Measurements from ENCODE around the gene RAB9B. TPM values are rescaled to one million over a fixed set of nuclear protein-coding genes. Genes with fewer than 3 reads are reported as not detected.
A peak's percentile ranks its signal among the peaks of the same experiment; 100 is the strongest.

The RAB9B gene
- polyA plus RNA-seq, 1 of the 3 experiments (the other 2 are of a cell fraction), result 0.64 TPM

DNA sequence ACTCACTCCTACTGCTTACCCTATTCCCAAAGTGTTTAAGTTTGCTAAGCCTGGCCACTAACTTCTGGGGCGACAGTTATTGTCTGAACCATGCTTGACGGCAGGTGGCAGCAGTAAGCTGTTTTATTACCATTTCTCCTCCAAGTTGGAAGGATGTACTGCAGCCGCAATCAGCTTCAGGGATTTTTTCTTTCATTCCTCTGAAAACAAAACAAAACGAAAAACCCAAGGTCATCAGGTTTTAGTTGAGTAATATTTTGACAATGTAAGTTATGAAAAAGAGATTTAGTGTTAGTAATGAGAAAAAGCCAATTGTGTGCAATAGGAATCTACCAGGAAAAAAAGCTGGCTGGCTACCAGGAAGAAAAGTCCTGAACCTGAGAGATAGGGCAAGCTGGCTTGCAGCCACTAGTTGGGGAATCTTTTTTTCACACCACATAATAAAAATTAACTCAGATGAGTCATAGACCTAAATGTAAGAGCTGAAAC is 13.2 kb upstream of the RAB9B start:
- no peaks in the 10 kb centered on the region for H3K36me3 ChIP-seq (replicated peaks in 1 of 2; ENCODE audit: control insufficient read depth in 1 of 2, insufficient read depth in 2 of 2, low read length in 1 of 2)
- no peaks in the 10 kb centered on the region for H3K79me2 ChIP-seq (ENCODE audit: insufficient read depth)
- peak overlapping the region in 1 of 2 experiments; percentile 37; a peak in 1 of 4 replicates for H3K27ac ChIP-seq (ENCODE audit: low read depth in 2 of 2, low read length in 1 of 2)
- ChIA-PET POLR2A (interaction anchor here (0.9 kb wide), 1 partner anchor 13 kb away, joined by 3 read pairs; the partner anchor contains the start of gene RAB9B), CTCF (interaction anchor here (0.7 to 2.2 kb wide), 28 partner anchors 9 to 517 kb away, joined by 3 to 22 read pairs (median 4); partner anchors contain the start of gene RAB9B)
- no peaks in the 10 kb centered on the region; a peak in 1 of 4 replicates for H3K4me1 ChIP-seq (ENCODE audit: control insufficient read depth in 1 of 2, insufficient read depth in 2 of 2, low read depth in 1 of 2, low read length in 1 of 2)
- no peaks in the 10 kb centered on the region for H3K9me2 ChIP-seq
- H4K20me1 ChIP-seq (ENCODE audit: insufficient read depth), result no peaks in the 10 kb centered on the region
- H3F3A ChIP-seq (replicated peaks; ENCODE audit: insufficient read depth), result peaks cover 10% of the 10 kb centered on the region
- no peaks in the 10 kb centered on the region for H3K27me3 ChIP-seq (ENCODE audit: insufficient read depth)
- no peaks in the 10 kb centered on the region for H3K9me3 ChIP-seq
- 5% methylated on average over 4 of the region's 4 CpGs for WGBS (ENCODE audit: low lambda C conversion rate)
- H2AFZ ChIP-seq (ENCODE audit: low read depth), result no peak overlapping the region
- no peak overlapping the region for H3K9ac ChIP-seq
- DNase-seq, result peak; percentile 49
- H3K4me2 ChIP-seq, result no peak overlapping the region
- H3K4me3 ChIP-seq (ENCODE audit: low read depth in 2 of 2, low read length in 1 of 2), result peak overlapping the region in 1 of 2 experiments; percentile 21; a peak in 1 of 4 replicates
- no peak for TF ChIP-seq FOSL2 (IDR thresholded peaks at IDR 0.05; ENCODE audit: borderline replicate concordance, low read depth)
- TF ChIP-seq, protein P1, sequence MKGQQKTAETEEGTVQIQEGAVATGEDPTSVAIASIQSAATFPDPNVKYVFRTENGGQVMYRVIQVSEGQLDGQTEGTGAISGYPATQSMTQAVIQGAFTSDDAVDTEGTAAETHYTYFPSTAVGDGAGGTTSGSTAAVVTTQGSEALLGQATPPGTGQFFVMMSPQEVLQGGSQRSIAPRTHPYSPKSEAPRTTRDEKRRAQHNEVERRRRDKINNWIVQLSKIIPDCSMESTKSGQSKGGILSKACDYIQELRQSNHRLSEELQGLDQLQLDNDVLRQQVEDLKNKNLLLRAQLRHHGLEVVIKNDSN (IDR thresholded peaks at IDR 0.05; ENCODE audit: borderline replicate concordance, low read depth), result no peak
- peak; percentile 27; the same call in 1 of the 2 replicates for TF ChIP-seq RXRA (IDR thresholded peaks at IDR 0.05; ENCODE audit: borderline replicate concordance, low read depth)
- no peak for TF ChIP-seq CHD2 (IDR thresholded peaks at IDR 0.05; ENCODE audit: low read length, partially characterized antibody)
- no peak for TF ChIP-seq NRF1 (IDR thresholded peaks at IDR 0.05; ENCODE audit: low read depth, low read length)
- TF ChIP-seq, protein P2, sequence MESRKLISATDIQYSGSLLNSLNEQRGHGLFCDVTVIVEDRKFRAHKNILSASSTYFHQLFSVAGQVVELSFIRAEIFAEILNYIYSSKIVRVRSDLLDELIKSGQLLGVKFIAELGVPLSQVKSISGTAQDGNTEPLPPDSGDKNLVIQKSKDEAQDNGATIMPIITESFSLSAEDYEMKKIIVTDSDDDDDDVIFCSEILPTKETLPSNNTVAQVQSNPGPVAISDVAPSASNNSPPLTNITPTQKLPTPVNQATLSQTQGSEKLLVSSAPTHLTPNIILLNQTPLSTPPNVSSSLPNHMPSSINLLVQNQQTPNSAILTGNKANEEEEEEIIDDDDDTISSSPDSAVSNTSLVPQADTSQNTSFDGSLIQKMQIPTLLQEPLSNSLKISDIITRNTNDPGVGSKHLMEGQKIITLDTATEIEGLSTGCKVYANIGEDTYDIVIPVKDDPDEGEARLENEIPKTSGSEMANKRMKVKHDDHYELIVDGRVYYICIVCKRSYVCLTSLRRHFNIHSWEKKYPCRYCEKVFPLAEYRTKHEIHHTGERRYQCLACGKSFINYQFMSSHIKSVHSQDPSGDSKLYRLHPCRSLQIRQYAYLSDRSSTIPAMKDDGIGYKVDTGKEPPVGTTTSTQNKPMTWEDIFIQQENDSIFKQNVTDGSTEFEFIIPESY (IDR thresholded peaks at IDR 0.05; ENCODE audit: borderline replicate concordance, low read depth), result no peak
- peak; percentile 16; the same call in 1 of the 2 replicates for TF ChIP-seq TCF12 (IDR thresholded peaks at IDR 0.05)
- TF ChIP-seq, protein P3, sequence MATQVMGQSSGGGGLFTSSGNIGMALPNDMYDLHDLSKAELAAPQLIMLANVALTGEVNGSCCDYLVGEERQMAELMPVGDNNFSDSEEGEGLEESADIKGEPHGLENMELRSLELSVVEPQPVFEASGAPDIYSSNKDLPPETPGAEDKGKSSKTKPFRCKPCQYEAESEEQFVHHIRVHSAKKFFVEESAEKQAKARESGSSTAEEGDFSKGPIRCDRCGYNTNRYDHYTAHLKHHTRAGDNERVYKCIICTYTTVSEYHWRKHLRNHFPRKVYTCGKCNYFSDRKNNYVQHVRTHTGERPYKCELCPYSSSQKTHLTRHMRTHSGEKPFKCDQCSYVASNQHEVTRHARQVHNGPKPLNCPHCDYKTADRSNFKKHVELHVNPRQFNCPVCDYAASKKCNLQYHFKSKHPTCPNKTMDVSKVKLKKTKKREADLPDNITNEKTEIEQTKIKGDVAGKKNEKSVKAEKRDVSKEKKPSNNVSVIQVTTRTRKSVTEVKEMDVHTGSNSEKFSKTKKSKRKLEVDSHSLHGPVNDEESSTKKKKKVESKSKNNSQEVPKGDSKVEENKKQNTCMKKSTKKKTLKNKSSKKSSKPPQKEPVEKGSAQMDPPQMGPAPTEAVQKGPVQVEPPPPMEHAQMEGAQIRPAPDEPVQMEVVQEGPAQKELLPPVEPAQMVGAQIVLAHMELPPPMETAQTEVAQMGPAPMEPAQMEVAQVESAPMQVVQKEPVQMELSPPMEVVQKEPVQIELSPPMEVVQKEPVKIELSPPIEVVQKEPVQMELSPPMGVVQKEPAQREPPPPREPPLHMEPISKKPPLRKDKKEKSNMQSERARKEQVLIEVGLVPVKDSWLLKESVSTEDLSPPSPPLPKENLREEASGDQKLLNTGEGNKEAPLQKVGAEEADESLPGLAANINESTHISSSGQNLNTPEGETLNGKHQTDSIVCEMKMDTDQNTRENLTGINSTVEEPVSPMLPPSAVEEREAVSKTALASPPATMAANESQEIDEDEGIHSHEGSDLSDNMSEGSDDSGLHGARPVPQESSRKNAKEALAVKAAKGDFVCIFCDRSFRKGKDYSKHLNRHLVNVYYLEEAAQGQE (IDR thresholded peaks at IDR 0.05; ENCODE audit: low read depth, low read length), result no peak
- TF ChIP-seq RAD21 (IDR thresholded peaks at IDR 0.05; ENCODE audit: low read length), result peak; percentile 72
- no peak for TF ChIP-seq MXI1 (IDR thresholded peaks at IDR 0.05; ENCODE audit: low read depth, low read length)
- TF ChIP-seq, protein P4, sequence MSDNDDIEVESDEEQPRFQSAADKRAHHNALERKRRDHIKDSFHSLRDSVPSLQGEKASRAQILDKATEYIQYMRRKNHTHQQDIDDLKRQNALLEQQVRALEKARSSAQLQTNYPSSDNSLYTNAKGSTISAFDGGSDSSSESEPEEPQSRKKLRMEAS (IDR thresholded peaks at IDR 0.05; ENCODE audit: low read depth), result 0 out of 2 replicates have a peak, but pooled peaks have one; percentile 16
- TF ChIP-seq, protein P5, sequence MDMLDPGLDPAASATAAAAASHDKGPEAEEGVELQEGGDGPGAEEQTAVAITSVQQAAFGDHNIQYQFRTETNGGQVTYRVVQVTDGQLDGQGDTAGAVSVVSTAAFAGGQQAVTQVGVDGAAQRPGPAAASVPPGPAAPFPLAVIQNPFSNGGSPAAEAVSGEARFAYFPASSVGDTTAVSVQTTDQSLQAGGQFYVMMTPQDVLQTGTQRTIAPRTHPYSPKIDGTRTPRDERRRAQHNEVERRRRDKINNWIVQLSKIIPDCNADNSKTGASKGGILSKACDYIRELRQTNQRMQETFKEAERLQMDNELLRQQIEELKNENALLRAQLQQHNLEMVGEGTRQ (IDR thresholded peaks at IDR 0.05; ENCODE audit: borderline replicate concordance, low read depth, low read length), result no peak
- TF ChIP-seq MEF2A (IDR thresholded peaks at IDR 0.05; ENCODE audit: borderline replicate concordance, low read depth), result no peak
- TF ChIP-seq, protein P6, sequence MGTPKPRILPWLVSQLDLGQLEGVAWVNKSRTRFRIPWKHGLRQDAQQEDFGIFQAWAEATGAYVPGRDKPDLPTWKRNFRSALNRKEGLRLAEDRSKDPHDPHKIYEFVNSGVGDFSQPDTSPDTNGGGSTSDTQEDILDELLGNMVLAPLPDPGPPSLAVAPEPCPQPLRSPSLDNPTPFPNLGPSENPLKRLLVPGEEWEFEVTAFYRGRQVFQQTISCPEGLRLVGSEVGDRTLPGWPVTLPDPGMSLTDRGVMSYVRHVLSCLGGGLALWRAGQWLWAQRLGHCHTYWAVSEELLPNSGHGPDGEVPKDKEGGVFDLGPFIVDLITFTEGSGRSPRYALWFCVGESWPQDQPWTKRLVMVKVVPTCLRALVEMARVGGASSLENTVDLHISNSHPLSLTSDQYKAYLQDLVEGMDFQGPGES (IDR thresholded peaks at IDR 0.05; ENCODE audit: low read depth, low read length), result no peak
- no peak for TF ChIP-seq FOXJ3 (CRISPR knock-in tag; IDR thresholded peaks at IDR 0.05)
- peak; percentile 65 for TF ChIP-seq SMC3 (IDR thresholded peaks at IDR 0.05; ENCODE audit: low read depth, low read length)
- TF ChIP-seq TAF1 (IDR thresholded peaks at IDR 0.05; ENCODE audit: borderline replicate concordance, low read depth, low read length), result no peak
- TF ChIP-seq SIN3A (IDR thresholded peaks at IDR 0.05; ENCODE audit: borderline replicate concordance, low read depth, low read length), result no peak
- TF ChIP-seq RFX5 (IDR thresholded peaks at IDR 0.05; ENCODE audit: low read length), result no peak
- no peak for TF ChIP-seq TEAD4 (IDR thresholded peaks at IDR 0.05; ENCODE audit: borderline replicate concordance, insufficient read depth)
- TF ChIP-seq NFIC (IDR thresholded peaks at IDR 0.05; ENCODE audit: borderline replicate concordance), result no peak; the same call in 1 of the 2 replicates
- no peak for TF ChIP-seq RCOR1 (IDR thresholded peaks at IDR 0.05; ENCODE audit: low read length)
- no peak for TF ChIP-seq ELF1 (IDR thresholded peaks at IDR 0.05)
- TF ChIP-seq YY1 (IDR thresholded peaks at IDR 0.05; ENCODE audit: low read depth), result no peak
- TF ChIP-seq EP300 (IDR thresholded peaks at IDR 0.05; ENCODE audit: borderline replicate concordance in 1 of 2, low read depth in 1 of 2, low read length in 1 of 2), result no peak
